WTC11 (cell line): ENCODE data around the gene DUSP15.

ENCODE experiments used
- FOXP1 ChIP-seq: sonication (generic); formaldehyde crosslinking; IDR thresholded peaks from 2 replicates; pipeline ENCODE4 v1.8.0; 2022; ENCODE audit warnings: missing genetic modification reagents, mild to moderate bottlenecking, moderate library complexity, borderline replicate concordance
- SMAD3 ChIP-seq: sonication (generic); formaldehyde crosslinking; IDR thresholded peaks from 2 replicates; pipeline ENCODE4 v1.8.0; 2022; ENCODE audit warnings: missing genetic modification reagents, mild to moderate bottlenecking, borderline replicate concordance
- TF ChIP-seq, protein P1 (sequence below): fragments of 200-600 bp; IDR thresholded peaks from 2 replicates; pipeline ENCODE4 v1.8.0; 2022; ENCODE audit warnings: antibody characterized with exemption
- TF ChIP-seq, protein P2 (sequence below): sonication (generic); formaldehyde crosslinking; conservative IDR thresholded peaks from 2 replicates; pipeline ENCODE4 v1.8.1; 2022; ENCODE audit warnings: mild to moderate bottlenecking, missing genetic modification reagents

DNA sequence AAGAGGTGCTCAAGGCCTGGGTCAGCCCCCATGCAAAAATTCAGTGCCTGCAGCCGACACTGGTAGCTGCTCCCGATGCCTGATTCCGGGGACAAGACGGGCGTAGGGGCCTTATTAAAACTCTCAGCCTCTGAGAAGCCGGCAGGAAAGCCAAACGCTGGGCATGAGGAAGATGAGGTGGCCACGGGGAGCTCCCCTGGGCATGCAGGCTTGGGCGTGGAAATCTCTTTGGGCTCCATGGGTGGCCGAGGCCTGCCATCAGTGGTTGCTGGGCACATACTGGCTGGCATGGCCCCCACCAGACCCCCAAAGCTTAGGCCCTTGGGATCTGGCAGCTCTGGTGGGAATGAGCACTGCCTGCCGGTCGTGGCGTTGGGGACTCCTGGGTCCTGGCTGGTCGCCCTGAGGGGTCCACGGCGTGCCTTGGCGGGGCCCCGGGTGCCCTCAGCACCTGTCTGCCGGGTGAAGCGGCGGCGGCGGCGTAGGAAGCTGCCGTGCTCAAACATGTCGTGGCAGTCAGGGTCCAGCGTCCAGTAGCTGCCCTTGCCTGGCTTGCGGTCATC, 25.5 kb downstream of the DUSP15 start:
- TF ChIP-seq, protein P1, sequence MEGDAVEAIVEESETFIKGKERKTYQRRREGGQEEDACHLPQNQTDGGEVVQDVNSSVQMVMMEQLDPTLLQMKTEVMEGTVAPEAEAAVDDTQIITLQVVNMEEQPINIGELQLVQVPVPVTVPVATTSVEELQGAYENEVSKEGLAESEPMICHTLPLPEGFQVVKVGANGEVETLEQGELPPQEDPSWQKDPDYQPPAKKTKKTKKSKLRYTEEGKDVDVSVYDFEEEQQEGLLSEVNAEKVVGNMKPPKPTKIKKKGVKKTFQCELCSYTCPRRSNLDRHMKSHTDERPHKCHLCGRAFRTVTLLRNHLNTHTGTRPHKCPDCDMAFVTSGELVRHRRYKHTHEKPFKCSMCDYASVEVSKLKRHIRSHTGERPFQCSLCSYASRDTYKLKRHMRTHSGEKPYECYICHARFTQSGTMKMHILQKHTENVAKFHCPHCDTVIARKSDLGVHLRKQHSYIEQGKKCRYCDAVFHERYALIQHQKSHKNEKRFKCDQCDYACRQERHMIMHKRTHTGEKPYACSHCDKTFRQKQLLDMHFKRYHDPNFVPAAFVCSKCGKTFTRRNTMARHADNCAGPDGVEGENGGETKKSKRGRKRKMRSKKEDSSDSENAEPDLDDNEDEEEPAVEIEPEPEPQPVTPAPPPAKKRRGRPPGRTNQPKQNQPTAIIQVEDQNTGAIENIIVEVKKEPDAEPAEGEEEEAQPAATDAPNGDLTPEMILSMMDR, result no peak
- TF ChIP-seq SMAD3 (no peak), FOXP1 (CRISPR knock-in tag) (0 out of 2 replicates have a peak, but pooled peaks have one; percentile 51)
- TF ChIP-seq, protein P2, sequence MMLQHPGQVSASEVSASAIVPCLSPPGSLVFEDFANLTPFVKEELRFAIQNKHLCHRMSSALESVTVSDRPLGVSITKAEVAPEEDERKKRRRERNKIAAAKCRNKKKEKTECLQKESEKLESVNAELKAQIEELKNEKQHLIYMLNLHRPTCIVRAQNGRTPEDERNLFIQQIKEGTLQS (CRISPR knock-in tag), result no peak
